ENCODE results near the gene PAFAH1B2. TPM values are rescaled to one million over a fixed set of nuclear protein-coding genes. Genes with fewer than 3 reads are reported as not detected.

The PAFAH1B2 gene
- total RNA-seq, 4 donors from 2014 or later = 25.8 to 52.3 (median 35.2) TPM

DNA sequence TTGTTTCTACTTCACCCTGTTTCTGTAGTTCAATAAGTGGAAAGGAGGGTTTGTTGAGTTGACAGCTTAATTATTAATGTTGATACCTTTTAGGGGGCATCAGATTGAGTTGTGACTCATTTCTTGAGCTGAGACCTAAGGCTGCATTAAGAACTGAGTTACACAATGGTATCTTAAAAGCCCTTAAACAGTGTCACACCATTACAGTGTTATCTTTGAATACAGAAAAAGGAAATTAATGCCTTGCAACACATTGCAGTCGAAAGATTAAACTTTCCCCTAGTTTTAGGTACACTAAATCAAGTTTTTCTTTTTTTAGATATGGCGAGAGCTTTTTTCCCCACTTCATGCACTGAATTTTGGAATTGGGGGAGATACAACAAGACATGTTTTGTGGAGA is 16.7 kb downstream of the PAFAH1B2 start:
- ATAC-seq = no peak
- intact Hi-C loops (cut with DNase I; ENCODE audit: low total_unique reads) (no loop called here), in situ Hi-C loops (cut with MboI; ENCODE audit: low sequenced_read_pairs in 4 of 4) (no loop called here)
- Histone ChIP-seq H3K9me3 (no peaks in the 10 kb centered on the region), H3K27me3 (no peaks in the 10 kb centered on the region), H3K36me3 (peaks cover 0 to 63% of the 10 kb centered on the region in 2 donors), H3K27ac (no peak overlapping the region), H3K4me3 (no peak overlapping the region), H3K4me1 (peaks cover 4 to 7% of the 10 kb centered on the region in 2 donors)
- no peak for TF ChIP-seq POLR2A (IDR thresholded peaks at IDR 0.05)
- TF ChIP-seq, protein P1, sequence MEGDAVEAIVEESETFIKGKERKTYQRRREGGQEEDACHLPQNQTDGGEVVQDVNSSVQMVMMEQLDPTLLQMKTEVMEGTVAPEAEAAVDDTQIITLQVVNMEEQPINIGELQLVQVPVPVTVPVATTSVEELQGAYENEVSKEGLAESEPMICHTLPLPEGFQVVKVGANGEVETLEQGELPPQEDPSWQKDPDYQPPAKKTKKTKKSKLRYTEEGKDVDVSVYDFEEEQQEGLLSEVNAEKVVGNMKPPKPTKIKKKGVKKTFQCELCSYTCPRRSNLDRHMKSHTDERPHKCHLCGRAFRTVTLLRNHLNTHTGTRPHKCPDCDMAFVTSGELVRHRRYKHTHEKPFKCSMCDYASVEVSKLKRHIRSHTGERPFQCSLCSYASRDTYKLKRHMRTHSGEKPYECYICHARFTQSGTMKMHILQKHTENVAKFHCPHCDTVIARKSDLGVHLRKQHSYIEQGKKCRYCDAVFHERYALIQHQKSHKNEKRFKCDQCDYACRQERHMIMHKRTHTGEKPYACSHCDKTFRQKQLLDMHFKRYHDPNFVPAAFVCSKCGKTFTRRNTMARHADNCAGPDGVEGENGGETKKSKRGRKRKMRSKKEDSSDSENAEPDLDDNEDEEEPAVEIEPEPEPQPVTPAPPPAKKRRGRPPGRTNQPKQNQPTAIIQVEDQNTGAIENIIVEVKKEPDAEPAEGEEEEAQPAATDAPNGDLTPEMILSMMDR (IDR thresholded peaks at IDR 0.05 in 4 of 5, conservative IDR thresholded peaks at IDR 0.05 in 1 of 5) = no peak
- DNase-seq = no peak

- no peak for TF ChIP-seq POLR2A (IDR thresholded peaks at IDR 0.05)
- TF ChIP-seq, protein P1 (IDR thresholded peaks at IDR 0.05 in 4 of 5, conservative IDR thresholded peaks at IDR 0.05 in 1 of 5) = no peak
- DNase-seq = no peak
- peaks cover 22 to 27% of the 10 kb centered on the region in 2 donors for H3K4me1 ChIP-seq
- in situ Hi-C loops (cut with MboI; ENCODE audit: low sequenced_read_pairs in 4 of 4) (no loop called here), intact Hi-C loops (cut with DNase I; ENCODE audit: low total_unique reads) (no loop called here)
- no peak overlapping the region for H3K27ac ChIP-seq
- no peaks in the 10 kb centered on the region for H3K27me3 ChIP-seq
- H3K4me3 ChIP-seq = no peak overlapping the region
- no peak for ATAC-seq
- peaks cover 0 to 75% of the 10 kb centered on the region in 2 donors for H3K36me3 ChIP-seq
- H3K9me3 ChIP-seq = no peaks in the 10 kb centered on the region
Measured at GRCh38 chr11:117166491-117166890, 22.4 kb downstream of the PAFAH1B2 start.

DNA sequence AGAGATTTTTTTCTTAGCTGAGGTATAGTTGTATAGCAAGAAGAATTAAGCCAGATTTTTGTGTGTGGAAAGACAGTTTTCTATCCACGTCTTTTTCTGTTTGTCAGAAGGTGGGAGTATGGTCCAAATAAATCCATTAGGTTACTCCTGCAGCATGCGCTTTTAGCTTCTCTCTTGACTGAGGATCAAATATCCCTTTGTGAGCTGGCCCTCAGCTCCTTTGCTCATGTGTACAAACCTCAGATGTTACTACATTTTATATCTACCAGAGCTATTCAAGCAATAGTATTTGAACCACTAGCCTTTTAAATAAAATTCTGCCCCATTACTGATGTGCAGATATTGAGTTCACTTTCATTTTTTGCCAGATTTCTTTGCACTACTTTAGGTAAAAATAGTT is 25.6 kb downstream of the PAFAH1B2 start:
- Histone ChIP-seq H3K4me1 (peaks cover 38 to 48% of the 10 kb centered on the region in 2 donors), H3K9me3 (no peaks in the 10 kb centered on the region), H3K36me3 (peaks cover 0 to 43% of the 10 kb centered on the region in 2 donors), H3K27me3 (no peaks in the 10 kb centered on the region), H3K27ac (peak overlapping the region; percentile 57 to 90 (median 76)), H3K4me3 (no peak overlapping the region)
- DNase-seq = no peak
- peak; percentile 70 to 72 for ATAC-seq
- intact Hi-C loops (cut with DNase I; ENCODE audit: low total_unique reads) (loop anchor here (2.0 to 10.0 kb wide), 2 partner anchors 25 to 155 kb away; partner anchors contain the start of genes CEP164 and PAFAH1B2), in situ Hi-C loops (cut with MboI; ENCODE audit: low sequenced_read_pairs in 4 of 4) (no loop called here)
- TF ChIP-seq, protein P1 (IDR thresholded peaks at IDR 0.05 in 4 of 5, conservative IDR thresholded peaks at IDR 0.05 in 1 of 5) = no peak
- TF ChIP-seq POLR2A (IDR thresholded peaks at IDR 0.05) = no peak

GRCh38 chr11:117170210-117170609 is 26.1 kb downstream of the PAFAH1B2 start:
- TF ChIP-seq POLR2A (IDR thresholded peaks at IDR 0.05) = no peak
- TF ChIP-seq, protein P1 (IDR thresholded peaks at IDR 0.05 in 4 of 5, conservative IDR thresholded peaks at IDR 0.05 in 1 of 5) = no peak
- in situ Hi-C loops (cut with MboI; ENCODE audit: low sequenced_read_pairs in 4 of 4) = no loop called here
- Histone ChIP-seq H3K4me3 (no peak overlapping the region), H3K4me1 (peaks cover 38 to 48% of the 10 kb centered on the region in 2 donors), H3K27ac (peak overlapping the region; percentile 57 to 90 (median 76)), H3K27me3 (no peaks in the 10 kb centered on the region), H3K36me3 (peaks cover 0 to 38% of the 10 kb centered on the region in 2 donors), H3K9me3 (no peaks in the 10 kb centered on the region)
- intact Hi-C loops (cut with DNase I; ENCODE audit: low total_unique reads) = loop anchor here (2.0 to 10.0 kb wide), 2 partner anchors 25 to 155 kb away; partner anchors contain the start of genes CEP164 and PAFAH1B2
- no peak for DNase-seq
- peak; percentile 42 to 58 for ATAC-seq
